GM18498 (cell line): Measurements from ENCODE around the gene UGT1A3.

Experiments used
- ATAC-seq: cut with Tn5 transposase; IDR thresholded peaks from one replicate; pipeline ENCODE4 v1.9.1; 2021; ENCODE audit warnings: mild to moderate bottlenecking, moderate library complexity; ENCODE audit not compliant: unreplicated experiment

The UGT1A3 gene

GRCh38 chr2:233814056-233814835, 85.4 kb downstream of the UGT1A3 start:
- ATAC-seq, result no peak

- no peak for ATAC-seq
Measured at GRCh38 chr2:233815861-233816260, 87.0 kb downstream of the UGT1A3 start.

GRCh38 chr2:233816334-233816733, 87.5 kb downstream of the UGT1A3 start:
- no peak for ATAC-seq

- ATAC-seq, result no peak
Measured at GRCh38 chr2:233816771-233817170, 87.9 kb downstream of the UGT1A3 start.

- no peak for ATAC-seq
Measured at GRCh38 chr2:233817361-233817911, 88.6 kb downstream of the UGT1A3 start.

- no peak for ATAC-seq
Measured at GRCh38 chr2:233817995-233818638, 89.3 kb downstream of the UGT1A3 start.

GRCh38 chr2:233818639-233819621, 90.1 kb downstream of the UGT1A3 start:
- no peak for ATAC-seq

- ATAC-seq, result no peak
Measured at GRCh38 chr2:233819884-233820773, 91.3 kb downstream of the UGT1A3 start.

GRCh38 chr2:233820774-233821105, 91.9 kb downstream of the UGT1A3 start:
- ATAC-seq, result no peak

GRCh38 chr2:233821196-233821595, 92.4 kb downstream of the UGT1A3 start:
- no peak for ATAC-seq

- no peak for ATAC-seq
Measured at GRCh38 chr2:233821709-233822100, 92.9 kb downstream of the UGT1A3 start.

GRCh38 chr2:233822101-233822771, 93.4 kb downstream of the UGT1A3 start:
- no peak for ATAC-seq
